Right lobe of liver (tissue), 6 donors: ENCODE measurements around the gene CLRN1. TPM values are rescaled to one million over a fixed set of nuclear protein-coding genes. Genes with fewer than 3 reads are reported as not detected.

ENCODE experiments used
- ATAC-seq, 4 donors: fragments of 200-7000 bp; cut with Tn5 transposase; one replicate each; pipeline ENCODE4 v1.9.1; 2020; ENCODE audit warnings: mild to moderate bottlenecking in 4 of 4, moderate library complexity in 4 of 4
- DNase-seq, 3 donors: peaks; one replicate each; pipeline ENCODE4 v3.0.0-alpha.2; 2020
- H3K27ac ChIP-seq, 3 donors: fragments of 200-600 bp; one replicate each; pipeline ENCODE4 v1.8.0; 2022
- H3K27me3 ChIP-seq, 2 donors: fragments of 200-600 bp; one replicate each; pipeline ENCODE4 v1.8.0; 2022
- H3K36me3 ChIP-seq, 4 donors: fragments of 200-600 bp; sonication (generic) in 1 of 4; one replicate each; pipeline versions ENCODE4 v1.5.1 to v1.8.0; 2017 to 2022; ENCODE audit warnings: control low read depth in 1 of 4
- H3K4me1 ChIP-seq, 4 donors: fragments of 200-600 bp; sonication (generic) in 1 of 4; one replicate each; pipeline versions ENCODE4 v1.5.1 to v1.8.0; 2017 to 2022; ENCODE audit warnings: control low read depth in 1 of 4
- H3K4me3 ChIP-seq, 3 donors: fragments of 200-600 bp; one replicate each; pipeline ENCODE4 v1.8.0; 2022
- H3K9me3 ChIP-seq, 4 donors: fragments of 200-600 bp; sonication (generic) in 1 of 4; one replicate each; pipeline versions ENCODE4 v1.5.1 to v1.8.0; 2017 to 2022; ENCODE audit warnings: control low read depth in 1 of 4
- POLR2A ChIP-seq: fragments of 450-650 bp; IDR thresholded peaks from one replicate; pipeline ENCODE4 v1.6.1; 2017; ENCODE audit warnings: antibody characterized with exemption, mild to moderate bottlenecking
- WGBS: methylation state at CpG from one replicate; pipeline ENCODE4 v1.1.6; 2018; ENCODE audit warnings: low coverage, low lambda C conversion rate; ENCODE audit not compliant: insufficient coverage; ENCODE audit errors: missing lambda C conversion rate; 5-methylcytosine and 5-hydroxymethylcytosine counted together
- intact Hi-C, 2 donors: fragments of 100-400 bp; cut with DNase I; formaldehyde crosslinking; loops; one replicate each; pipeline versions ENCODE4 v1.11.2 to v1.14.1; 2022
- total RNA-seq, 6 experiments: library from RNA; depleted of rRNA in 2 of 6; stranded (reverse); fragments of >200 nt in 2 of 6; fragmentation: NEBNext Ultra II Directional in 3 of 6; extraction: Animal tissue kit (Norgen Biotek cat#: 25700) in 3 of 6; gene quantifications; one replicate each; pipeline versions ENCODE4 v1.1.0 to v1.2.4, GENCODE V29; 2016 to 2023
- TF ChIP-seq, protein P1 (sequence below), 4 donors: fragments of 200-600 bp in 3 of 4; fragments of 450-650 bp in 1 of 4; IDR thresholded peaks; one replicate each; pipeline versions ENCODE4 v1.5.1 to v1.8.0; 2016 to 2022; ENCODE audit warnings: antibody characterized with exemption in 4 of 4, mild to moderate bottlenecking in 2 of 4
- donor health status: DM: no; HTN: yes; CAD: no.
- donor health status: DM: no; HTN: no; CAD: no.
- donor health status: DM: no; HTN: no; CAD: no.
- donor health status: DM: no; HTN: yes; CAD: no.
- donor health status: DM: no; HTN: yes; CAD: no.

Gene CLRN1
- total RNA-seq, 6 experiments from 2014 or later = not detected

DNA sequence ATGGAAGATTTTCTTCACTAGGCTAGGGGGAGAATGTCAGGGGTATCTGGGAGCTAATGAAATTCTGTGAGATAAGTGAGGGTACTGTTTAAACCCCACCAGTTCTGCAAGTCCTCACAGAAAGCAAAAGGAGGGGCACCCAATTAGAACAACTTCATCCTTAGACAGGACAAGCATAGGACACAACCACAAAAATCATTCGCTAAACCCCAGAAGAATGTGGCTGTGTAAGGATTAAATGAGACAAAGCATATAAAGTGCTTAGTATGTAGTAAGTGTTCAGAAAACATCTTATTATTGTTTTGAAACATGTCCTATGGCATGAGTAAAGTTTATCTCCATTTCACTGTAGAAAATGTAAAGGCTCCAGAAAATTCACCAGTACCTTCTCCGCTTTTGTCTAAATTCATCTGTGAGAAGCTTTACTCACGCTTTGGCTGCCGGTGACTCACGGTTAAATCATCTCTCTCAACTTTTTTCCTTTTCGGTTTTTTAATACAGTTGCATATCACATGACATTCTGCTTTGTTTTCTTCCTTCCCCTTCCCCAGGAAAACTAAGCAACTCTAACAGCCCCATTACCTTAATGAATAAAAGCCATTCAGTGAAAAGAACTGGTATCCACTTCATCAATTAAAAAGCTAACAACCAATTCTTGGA, 1.7 kb downstream of the CLRN1 start:
- 71% methylated on average over 6 of the region's 6 CpGs for WGBS
- Histone ChIP-seq H3K4me3 (no peak overlapping the region), H3K4me1 (no peaks in the 10 kb centered on the region), H3K9me3 (no peaks in the 10 kb centered on the region), H3K27me3 (no peaks in the 10 kb centered on the region), H3K27ac (no peak overlapping the region), H3K36me3 (no peaks in the 10 kb centered on the region)
- no peak for DNase-seq
- intact Hi-C loops = no loop called here
- ATAC-seq = no peak
- no peak for TF ChIP-seq POLR2A
- TF ChIP-seq, protein P1, sequence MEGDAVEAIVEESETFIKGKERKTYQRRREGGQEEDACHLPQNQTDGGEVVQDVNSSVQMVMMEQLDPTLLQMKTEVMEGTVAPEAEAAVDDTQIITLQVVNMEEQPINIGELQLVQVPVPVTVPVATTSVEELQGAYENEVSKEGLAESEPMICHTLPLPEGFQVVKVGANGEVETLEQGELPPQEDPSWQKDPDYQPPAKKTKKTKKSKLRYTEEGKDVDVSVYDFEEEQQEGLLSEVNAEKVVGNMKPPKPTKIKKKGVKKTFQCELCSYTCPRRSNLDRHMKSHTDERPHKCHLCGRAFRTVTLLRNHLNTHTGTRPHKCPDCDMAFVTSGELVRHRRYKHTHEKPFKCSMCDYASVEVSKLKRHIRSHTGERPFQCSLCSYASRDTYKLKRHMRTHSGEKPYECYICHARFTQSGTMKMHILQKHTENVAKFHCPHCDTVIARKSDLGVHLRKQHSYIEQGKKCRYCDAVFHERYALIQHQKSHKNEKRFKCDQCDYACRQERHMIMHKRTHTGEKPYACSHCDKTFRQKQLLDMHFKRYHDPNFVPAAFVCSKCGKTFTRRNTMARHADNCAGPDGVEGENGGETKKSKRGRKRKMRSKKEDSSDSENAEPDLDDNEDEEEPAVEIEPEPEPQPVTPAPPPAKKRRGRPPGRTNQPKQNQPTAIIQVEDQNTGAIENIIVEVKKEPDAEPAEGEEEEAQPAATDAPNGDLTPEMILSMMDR (IDR thresholded peaks at IDR 0.05) = no peak

DNA sequence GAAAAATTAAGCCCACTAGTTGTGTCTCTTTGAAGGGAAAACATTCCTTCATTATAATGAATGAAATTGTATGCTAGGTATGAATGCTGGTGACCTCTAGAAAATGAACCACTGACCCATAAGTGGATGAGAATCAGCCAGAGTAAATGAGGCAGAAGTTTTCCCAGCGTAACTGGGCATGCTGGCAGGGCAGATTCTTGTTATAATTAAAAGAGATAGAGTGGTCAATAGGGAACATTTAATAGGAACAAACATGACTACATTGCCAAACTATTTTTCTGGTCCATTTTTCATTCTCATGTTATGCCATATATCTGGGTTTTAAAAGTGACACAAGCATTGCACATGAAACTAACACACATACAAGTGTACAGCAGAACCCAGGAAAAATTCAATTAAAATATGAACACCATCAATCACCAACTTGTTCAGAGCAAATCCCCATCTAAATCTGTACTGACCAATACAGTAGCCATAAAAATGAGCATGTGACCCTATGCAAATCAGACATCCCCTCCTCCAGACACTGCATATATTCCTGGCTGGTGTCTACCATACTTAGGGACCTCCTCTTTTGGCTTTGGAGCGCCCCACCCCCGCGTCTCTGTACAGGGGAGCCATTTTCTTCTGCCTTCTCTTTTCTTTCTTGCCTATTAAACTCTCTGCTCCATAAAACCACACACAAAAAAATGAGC, 4.0 kb downstream of the CLRN1 start:
- DNase-seq = no peak
- Histone ChIP-seq H3K27ac (no peak overlapping the region), H3K27me3 (no peaks in the 10 kb centered on the region), H3K9me3 (no peaks in the 10 kb centered on the region), H3K4me3 (no peak overlapping the region), H3K4me1 (no peaks in the 10 kb centered on the region), H3K36me3 (no peaks in the 10 kb centered on the region)
- 73% methylated on average over 4 of the region's 4 CpGs for WGBS
- ATAC-seq = no peak
- no peak for TF ChIP-seq POLR2A
- TF ChIP-seq, protein P1 (IDR thresholded peaks at IDR 0.05) = no peak
- intact Hi-C loops = no loop called here

DNA sequence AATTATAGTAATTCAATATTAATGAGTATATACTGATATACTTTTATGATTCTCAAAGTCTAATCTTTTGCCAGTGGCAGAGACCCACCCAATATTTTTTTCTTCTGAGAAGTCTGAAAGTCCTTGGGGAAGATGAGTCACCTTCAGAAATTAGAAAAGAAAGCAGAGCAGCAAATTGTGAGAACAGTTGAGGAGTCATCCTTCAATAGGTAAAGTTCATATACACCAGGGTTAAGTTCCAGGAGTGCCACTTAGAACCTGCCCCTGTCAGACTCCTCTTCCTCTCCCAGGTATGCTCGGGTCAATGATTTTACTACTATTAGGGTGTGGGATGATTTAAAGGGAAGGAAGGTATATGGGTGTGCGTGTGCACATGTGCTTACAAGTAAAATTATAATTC, 7.1 kb downstream of the CLRN1 start:
- DNase-seq = no peak
- Histone ChIP-seq H3K27ac (no peak overlapping the region), H3K4me1 (no peaks in the 10 kb centered on the region), H3K4me3 (no peak overlapping the region), H3K36me3 (no peaks in the 10 kb centered on the region), H3K27me3 (no peaks in the 10 kb centered on the region), H3K9me3 (no peaks in the 10 kb centered on the region)
- no peak for ATAC-seq
- TF ChIP-seq, protein P1 (IDR thresholded peaks at IDR 0.05) = no peak
- TF ChIP-seq POLR2A = no peak
- intact Hi-C loops = no loop called here
- 83% methylated on average over 2 of the region's 2 CpGs for WGBS

DNA sequence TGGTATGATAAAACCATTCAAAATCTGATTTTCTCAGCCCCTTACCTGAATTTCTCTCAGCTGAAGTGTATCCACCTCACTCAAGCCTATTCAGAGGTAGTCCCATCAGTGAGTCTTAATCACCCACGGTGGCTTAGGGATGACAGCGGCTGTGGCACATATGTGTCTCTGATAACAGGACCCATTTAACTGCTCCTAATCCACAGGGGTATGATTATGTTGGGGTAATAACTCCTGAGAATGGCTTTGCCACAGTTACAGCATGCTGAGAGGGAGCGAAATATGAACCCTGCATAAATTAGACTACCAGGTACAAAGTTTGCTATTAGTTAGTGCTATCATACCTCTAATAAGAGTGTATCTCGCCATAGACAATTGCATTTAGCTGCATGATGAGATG, 10.6 kb downstream of the CLRN1 start:
- Histone ChIP-seq H3K27me3 (no peaks in the 10 kb centered on the region), H3K36me3 (no peaks in the 10 kb centered on the region), H3K9me3 (no peaks in the 10 kb centered on the region), H3K4me3 (no peak overlapping the region), H3K4me1 (no peaks in the 10 kb centered on the region), H3K27ac (no peak overlapping the region)
- ATAC-seq (no peak), DNase-seq (no peak)
- no peak for TF ChIP-seq POLR2A
- TF ChIP-seq, protein P1 (IDR thresholded peaks at IDR 0.05) = no peak
- intact Hi-C loops = no loop called here
- WGBS = 79% methylated on average over 4 of the region's 4 CpGs
